GM12874 (cell line): Measurements from ENCODE around the gene SLC4A3.

Experiments used
- TF ChIP-seq, protein P1 (sequence below): IDR thresholded peaks from 2 replicates; pipeline ENCODE4 v1.5.1; 2011; ENCODE audit warnings: low read depth, mild to moderate bottlenecking, control low read depth, low read length, moderate library complexity; ENCODE audit not compliant: insufficient read depth

The SLC4A3 gene

GRCh38 chr2:219634951-219635751 lies 7.7 kb downstream of the SLC4A3 start:
- TF ChIP-seq, protein P1, sequence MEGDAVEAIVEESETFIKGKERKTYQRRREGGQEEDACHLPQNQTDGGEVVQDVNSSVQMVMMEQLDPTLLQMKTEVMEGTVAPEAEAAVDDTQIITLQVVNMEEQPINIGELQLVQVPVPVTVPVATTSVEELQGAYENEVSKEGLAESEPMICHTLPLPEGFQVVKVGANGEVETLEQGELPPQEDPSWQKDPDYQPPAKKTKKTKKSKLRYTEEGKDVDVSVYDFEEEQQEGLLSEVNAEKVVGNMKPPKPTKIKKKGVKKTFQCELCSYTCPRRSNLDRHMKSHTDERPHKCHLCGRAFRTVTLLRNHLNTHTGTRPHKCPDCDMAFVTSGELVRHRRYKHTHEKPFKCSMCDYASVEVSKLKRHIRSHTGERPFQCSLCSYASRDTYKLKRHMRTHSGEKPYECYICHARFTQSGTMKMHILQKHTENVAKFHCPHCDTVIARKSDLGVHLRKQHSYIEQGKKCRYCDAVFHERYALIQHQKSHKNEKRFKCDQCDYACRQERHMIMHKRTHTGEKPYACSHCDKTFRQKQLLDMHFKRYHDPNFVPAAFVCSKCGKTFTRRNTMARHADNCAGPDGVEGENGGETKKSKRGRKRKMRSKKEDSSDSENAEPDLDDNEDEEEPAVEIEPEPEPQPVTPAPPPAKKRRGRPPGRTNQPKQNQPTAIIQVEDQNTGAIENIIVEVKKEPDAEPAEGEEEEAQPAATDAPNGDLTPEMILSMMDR, result no peak

- TF ChIP-seq, protein P1, result no peak
Observed at GRCh38 chr2:219636144-219636915, 8.9 kb downstream of the SLC4A3 start.

- TF ChIP-seq, protein P1, result no peak
Observed at GRCh38 chr2:219636941-219637841, 9.8 kb downstream of the SLC4A3 start.

GRCh38 chr2:219637842-219638185 lies 10.4 kb downstream of the SLC4A3 start:
- TF ChIP-seq, protein P1, result no peak

DNA sequence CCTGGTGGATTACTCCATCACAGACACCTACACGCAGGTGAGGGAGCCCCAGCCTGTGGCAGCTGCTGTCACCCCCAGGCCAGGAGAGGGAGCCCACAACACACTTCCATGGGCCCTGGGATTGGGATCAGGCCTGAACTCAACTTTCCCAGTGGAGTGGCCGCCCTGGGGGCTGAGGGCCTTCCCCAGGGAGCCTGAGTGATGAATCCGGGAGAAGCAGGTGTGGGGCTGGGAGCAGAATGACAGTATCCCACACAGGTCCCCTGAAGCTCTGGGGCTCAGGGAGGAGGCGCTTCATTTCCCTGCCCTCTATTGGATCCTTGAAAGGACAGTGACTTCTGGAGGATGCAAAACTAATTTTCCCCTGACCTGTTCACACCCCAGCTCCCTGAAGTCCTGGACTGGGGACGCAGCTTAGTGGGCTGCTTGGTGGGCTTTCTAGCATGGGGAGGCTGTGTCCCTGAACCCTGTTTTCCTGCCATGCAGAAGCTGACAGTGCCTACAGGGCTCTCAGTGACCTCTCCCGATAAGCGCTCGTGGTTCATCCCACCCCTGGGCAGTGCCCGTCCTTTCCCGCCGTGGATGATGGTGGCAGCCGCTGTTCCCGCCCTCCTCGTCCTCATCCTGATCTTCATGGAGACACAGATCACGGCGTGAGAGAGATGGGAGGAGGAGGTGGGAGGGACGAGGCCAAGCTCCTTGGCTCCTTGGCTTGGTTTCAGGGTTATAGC lies 11.0 kb downstream of the SLC4A3 start:
- TF ChIP-seq, protein P1, result no peak

GRCh38 chr2:219638948-219639755 lies 11.7 kb downstream of the SLC4A3 start:
- TF ChIP-seq, protein P1, result no peak
